ENCODE results near the gene CLEC16A. TPM values are rescaled to one million over a fixed set of nuclear protein-coding genes. Genes with fewer than 3 reads are reported as not detected.

The CLEC16A gene
- total RNA-seq, 4 donors from 2014 or later = 38.2 to 153 (median 92.7) TPM

DNA sequence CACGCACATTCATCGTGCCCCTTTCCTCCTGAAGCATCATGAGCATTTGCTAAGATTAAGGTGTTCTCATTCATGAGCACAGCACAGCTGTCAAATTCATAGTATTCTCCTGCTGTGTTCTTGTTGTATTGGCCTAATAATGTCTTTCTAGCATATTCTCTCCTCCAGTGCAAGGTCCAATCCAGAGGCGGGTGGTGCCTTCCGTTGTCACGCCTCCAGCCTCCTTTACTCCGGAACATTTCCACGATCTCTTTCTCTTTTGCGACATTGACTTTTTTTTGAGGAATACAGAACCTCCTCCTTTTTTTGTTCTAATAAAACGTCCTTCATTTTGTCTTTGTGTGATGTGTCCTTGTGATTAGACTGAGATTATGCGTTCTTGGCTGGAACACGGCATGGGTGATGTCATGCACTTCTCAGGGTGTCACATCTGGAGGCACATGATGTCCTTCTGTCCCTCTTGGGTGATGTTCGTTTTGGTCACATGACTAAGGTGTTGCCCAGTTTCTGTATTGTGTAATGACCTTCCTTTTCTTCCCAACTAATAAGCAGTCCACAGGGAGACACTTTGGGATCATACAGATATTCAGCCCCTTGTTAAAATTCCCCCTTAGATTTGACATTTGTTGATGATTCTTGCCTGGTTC is 66.3 kb downstream of the CLEC16A start:
- H3K4me1 ChIP-seq = no peaks in the 10 kb centered on the region
- DNase-seq = no peak
- WGBS, 2 donors (ENCODE audit: low coverage in 1 of 2) = 87 to 93% methylated on average over 11 to 12 of the region's 12 CpGs
- H3K27ac ChIP-seq = no peak overlapping the region
- in situ Hi-C loops (cut with MboI; ENCODE audit: low pct_ligation_motif_present in 1 of 4, low pct_unique_long_range_greater_than_20kb in 1 of 4, low sequenced_read_pairs in 3 of 4) = no loop called here
- H3K9me3 ChIP-seq = no peaks in the 10 kb centered on the region
- intact Hi-C loops (cut with DNase I; ENCODE audit: low total_unique reads) = no loop called here
- H3K4me3 ChIP-seq = no peak overlapping the region
- no peak for TF ChIP-seq EP300 (IDR thresholded peaks at IDR 0.05; ENCODE audit: low read depth)
- TF ChIP-seq, protein P1, sequence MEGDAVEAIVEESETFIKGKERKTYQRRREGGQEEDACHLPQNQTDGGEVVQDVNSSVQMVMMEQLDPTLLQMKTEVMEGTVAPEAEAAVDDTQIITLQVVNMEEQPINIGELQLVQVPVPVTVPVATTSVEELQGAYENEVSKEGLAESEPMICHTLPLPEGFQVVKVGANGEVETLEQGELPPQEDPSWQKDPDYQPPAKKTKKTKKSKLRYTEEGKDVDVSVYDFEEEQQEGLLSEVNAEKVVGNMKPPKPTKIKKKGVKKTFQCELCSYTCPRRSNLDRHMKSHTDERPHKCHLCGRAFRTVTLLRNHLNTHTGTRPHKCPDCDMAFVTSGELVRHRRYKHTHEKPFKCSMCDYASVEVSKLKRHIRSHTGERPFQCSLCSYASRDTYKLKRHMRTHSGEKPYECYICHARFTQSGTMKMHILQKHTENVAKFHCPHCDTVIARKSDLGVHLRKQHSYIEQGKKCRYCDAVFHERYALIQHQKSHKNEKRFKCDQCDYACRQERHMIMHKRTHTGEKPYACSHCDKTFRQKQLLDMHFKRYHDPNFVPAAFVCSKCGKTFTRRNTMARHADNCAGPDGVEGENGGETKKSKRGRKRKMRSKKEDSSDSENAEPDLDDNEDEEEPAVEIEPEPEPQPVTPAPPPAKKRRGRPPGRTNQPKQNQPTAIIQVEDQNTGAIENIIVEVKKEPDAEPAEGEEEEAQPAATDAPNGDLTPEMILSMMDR (IDR thresholded peaks at IDR 0.05) = no peak
- TF ChIP-seq POLR2A (IDR thresholded peaks at IDR 0.05) = no peak
- TF ChIP-seq POLR2AphosphoS5 (IDR thresholded peaks at IDR 0.05) = peak in 1 of 3 donors; percentile 38
- no peaks in the 10 kb centered on the region for H3K36me3 ChIP-seq
- H3K27me3 ChIP-seq = no peaks in the 10 kb centered on the region

- Histone ChIP-seq H3K27ac (no peak overlapping the region), H3K27me3 (no peaks in the 10 kb centered on the region), H3K36me3 (no peaks in the 10 kb centered on the region), H3K4me3 (no peak overlapping the region), H3K4me1 (peaks cover 0 to 3% (median 2%) of the 10 kb centered on the region in 4 donors), H3K9me3 (no peaks in the 10 kb centered on the region)
- intact Hi-C loops (cut with DNase I; ENCODE audit: low total_unique reads) = no loop called here
- WGBS, 2 donors (ENCODE audit: low coverage in 1 of 2) = 100% methylated on average over 1 of the region's 1 CpG; no CpG with 5 or more reads in 1 of the 2 donors
- no peak for TF ChIP-seq POLR2A (IDR thresholded peaks at IDR 0.05)
- TF ChIP-seq EP300 (IDR thresholded peaks at IDR 0.05; ENCODE audit: low read depth) = no peak
- TF ChIP-seq, protein P1 (IDR thresholded peaks at IDR 0.05) = no peak
- no peak for TF ChIP-seq POLR2AphosphoS5 (IDR thresholded peaks at IDR 0.05)
- no peak for DNase-seq
- in situ Hi-C loops (cut with MboI; ENCODE audit: low pct_ligation_motif_present in 1 of 4, low pct_unique_long_range_greater_than_20kb in 1 of 4, low sequenced_read_pairs in 3 of 4) = no loop called here
Measured at GRCh38 chr16:11011326-11011725, 67.0 kb downstream of the CLEC16A start.

GRCh38 chr16:11012841-11013240 is 68.5 kb downstream of the CLEC16A start:
- Histone ChIP-seq H3K4me1 (peaks cover 0 to 14% (median 13%) of the 10 kb centered on the region in 4 donors), H3K27me3 (no peaks in the 10 kb centered on the region), H3K27ac (no peak overlapping the region), H3K4me3 (no peak overlapping the region), H3K9me3 (no peaks in the 10 kb centered on the region), H3K36me3 (no peaks in the 10 kb centered on the region)
- TF ChIP-seq EP300 (IDR thresholded peaks at IDR 0.05; ENCODE audit: low read depth) (no peak), POLR2A (IDR thresholded peaks at IDR 0.05) (no peak), POLR2AphosphoS5 (IDR thresholded peaks at IDR 0.05) (no peak)
- TF ChIP-seq, protein P1 (IDR thresholded peaks at IDR 0.05) = no peak
- intact Hi-C loops (cut with DNase I; ENCODE audit: low total_unique reads) (no loop called here), in situ Hi-C loops (cut with MboI; ENCODE audit: low pct_ligation_motif_present in 1 of 4, low pct_unique_long_range_greater_than_20kb in 1 of 4, low sequenced_read_pairs in 3 of 4) (no loop called here)
- 95% methylated on average over 8 of the region's 8 CpGs for WGBS, 2 donors (ENCODE audit: low coverage in 1 of 2)
- no peak for DNase-seq

GRCh38 chr16:11014136-11014535 is 69.8 kb downstream of the CLEC16A start:
- TF ChIP-seq POLR2AphosphoS5 (IDR thresholded peaks at IDR 0.05) (no peak), EP300 (IDR thresholded peaks at IDR 0.05; ENCODE audit: low read depth) (no peak), POLR2A (IDR thresholded peaks at IDR 0.05) (no peak)
- TF ChIP-seq, protein P1 (IDR thresholded peaks at IDR 0.05) = no peak
- no peak overlapping the region for H3K4me3 ChIP-seq
- H3K4me1 ChIP-seq = peaks cover 0 to 19% (median 16%) of the 10 kb centered on the region in 4 donors
- 79 to 90% methylated on average over 4 of the region's 4 CpGs for WGBS, 2 donors (ENCODE audit: low coverage in 1 of 2)
- no peaks in the 10 kb centered on the region for H3K36me3 ChIP-seq
- intact Hi-C loops (cut with DNase I; ENCODE audit: low total_unique reads) (no loop called here), in situ Hi-C loops (cut with MboI; ENCODE audit: low pct_ligation_motif_present in 1 of 4, low pct_unique_long_range_greater_than_20kb in 1 of 4, low sequenced_read_pairs in 3 of 4) (no loop called here)
- H3K9me3 ChIP-seq = no peaks in the 10 kb centered on the region
- DNase-seq = no peak
- H3K27ac ChIP-seq = no peak overlapping the region
- no peaks in the 10 kb centered on the region for H3K27me3 ChIP-seq

All from transverse colon (tissue), 4 donors.